WTC11 (cell line): Measurements from ENCODE around the gene SAP30BP. TPM values are rescaled to one million over a fixed set of nuclear protein-coding genes. Genes with fewer than 3 reads are reported as not detected.

Source experiments
- ATAC-seq: fragments of 200-7000 bp; cut with Tn5 transposase; 2 replicates; pipeline ENCODE4 v1.10.0; 2021; ENCODE audit warnings: mild to moderate bottlenecking, moderate library complexity
- CTCF ChIA-PET: fragments of 300-600 bp; sonication (Branson Sonifier 250); formaldehyde crosslinking; loops from one replicate; lab custom pipeline; 2021; ENCODE audit warnings: antibody characterized with exemption; lab: Charles Lee
- POLR2A ChIA-PET: fragments of 350-600 bp; sonication (Branson Sonifier 250); formaldehyde crosslinking; loops from one replicate; lab custom pipeline; 2021; ENCODE audit warnings: antibody characterized with exemption; lab: Charles Lee
- DNase-seq: peaks from one replicate; pipeline ENCODE4 v3.0.0; 2021; ENCODE audit warnings: low spot score
- H3K27ac Mint-ChIP-seq: 2 replicates; pipeline ENCODE4 v1.8.0; 2021; ENCODE audit warnings: mixed read lengths
- H3K27me3 Mint-ChIP-seq: 2 replicates; pipeline ENCODE4 v1.8.0; 2021; ENCODE audit warnings: low read depth, mild to moderate bottlenecking, moderate library complexity, mixed read lengths
- H3K36me3 Mint-ChIP-seq: 2 replicates; pipeline ENCODE4 v1.8.0; 2021; ENCODE audit warnings: mixed read lengths
- H3K4me1 Mint-ChIP-seq: 2 replicates; pipeline ENCODE4 v1.8.0; 2022; ENCODE audit warnings: mixed read lengths
- H3K4me3 Mint-ChIP-seq: 2 replicates; pipeline ENCODE4 v1.8.0; 2021; ENCODE audit warnings: mild to moderate bottlenecking, moderate library complexity, mixed read lengths
- H3K9me3 Mint-ChIP-seq: 2 replicates; pipeline ENCODE4 v1.8.0; 2021; ENCODE audit warnings: mixed read lengths
- AR ChIP-seq: fragments of 250-450 bp; sonication (Bioruptor Pico); IDR thresholded peaks from 2 replicates; pipeline ENCODE4 v1.9.0; 2021; ENCODE audit warnings: mild to moderate bottlenecking
- ATF1 ChIP-seq: sonication (generic); formaldehyde crosslinking; IDR thresholded peaks from 2 replicates; pipeline ENCODE4 v1.8.1; 2023; ENCODE audit warnings: mild to moderate bottlenecking, moderate library complexity, missing genetic modification reagents
- ATF2 ChIP-seq: sonication (generic); formaldehyde crosslinking; IDR thresholded peaks from 2 replicates; pipeline ENCODE4 v1.8.1; 2022; ENCODE audit warnings: low read depth, missing genetic modification reagents, borderline replicate concordance
- CBFB ChIP-seq: sonication (generic); formaldehyde crosslinking; IDR thresholded peaks from 2 replicates; pipeline ENCODE4 v1.8.1; 2022; ENCODE audit warnings: mild to moderate bottlenecking, low read depth, missing genetic modification reagents
- EMX1 ChIP-seq: fragments of 250-450 bp; sonication (Bioruptor Pico); IDR thresholded peaks from 2 replicates; pipeline ENCODE4 v1.8.0; 2021; ENCODE audit warnings: mild to moderate bottlenecking
- ESRRA ChIP-seq: sonication (generic); formaldehyde crosslinking; IDR thresholded peaks from 2 replicates; pipeline ENCODE4 v1.8.1; 2022; ENCODE audit warnings: mild to moderate bottlenecking, missing genetic modification reagents, borderline replicate concordance
- FOXP4 ChIP-seq: sonication (generic); formaldehyde crosslinking; IDR thresholded peaks from 2 replicates; pipeline ENCODE4 v1.8.0; 2022; ENCODE audit warnings: mild to moderate bottlenecking, missing genetic modification reagents
- HMGXB4 ChIP-seq: sonication (generic); formaldehyde crosslinking; IDR thresholded peaks from 2 replicates; pipeline ENCODE4 v1.8.1; 2023; ENCODE audit warnings: mild to moderate bottlenecking, moderate library complexity, missing genetic modification reagents
- JUN ChIP-seq: sonication (generic); formaldehyde crosslinking; IDR thresholded peaks from 2 replicates; pipeline ENCODE4 v1.8.0; 2023; ENCODE audit warnings: mild to moderate bottlenecking, missing genetic modification reagents
- MXD4 ChIP-seq: fragments of 250-450 bp; sonication (Bioruptor Pico); IDR thresholded peaks from 2 replicates; pipeline ENCODE4 v1.8.0; 2021; ENCODE audit warnings: mild to moderate bottlenecking, moderate library complexity, borderline replicate concordance
- NR2C2 ChIP-seq: sonication (generic); formaldehyde crosslinking; IDR thresholded peaks from 2 replicates; pipeline ENCODE4 v1.8.0; 2022; ENCODE audit warnings: mild to moderate bottlenecking, missing genetic modification reagents
- RORB ChIP-seq: fragments of 250-450 bp; sonication (Bioruptor Pico); IDR thresholded peaks from 2 replicates; pipeline ENCODE4 v1.9.0; 2021; ENCODE audit warnings: mild to moderate bottlenecking
- SMAD4 ChIP-seq: sonication (generic); formaldehyde crosslinking; IDR thresholded peaks from 2 replicates; pipeline ENCODE4 v1.8.0; 2022; ENCODE audit warnings: mild to moderate bottlenecking, missing genetic modification reagents
- TEAD4 ChIP-seq: sonication (generic); formaldehyde crosslinking; IDR thresholded peaks from 2 replicates; pipeline ENCODE4 v1.8.0; 2022; ENCODE audit warnings: mild to moderate bottlenecking, missing genetic modification reagents
- USF2 ChIP-seq: sonication (generic); formaldehyde crosslinking; IDR thresholded peaks from 2 replicates; pipeline ENCODE4 v1.8.1; 2023; ENCODE audit warnings: mild to moderate bottlenecking, missing genetic modification reagents, moderate library complexity
- ZNF232 ChIP-seq: sonication (generic); formaldehyde crosslinking; IDR thresholded peaks from 2 replicates; pipeline ENCODE4 v1.8.0; 2022; ENCODE audit warnings: mild to moderate bottlenecking, missing genetic modification reagents
- ZNF263 ChIP-seq: sonication (generic); formaldehyde crosslinking; IDR thresholded peaks from 2 replicates; pipeline ENCODE4 v1.8.1; 2022; ENCODE audit warnings: low read depth, mild to moderate bottlenecking, moderate library complexity, missing genetic modification reagents
- ZNF317 ChIP-seq: sonication (generic); formaldehyde crosslinking; IDR thresholded peaks from 2 replicates; pipeline ENCODE4 v1.8.1; 2023; ENCODE audit warnings: low read depth, mild to moderate bottlenecking, moderate library complexity, missing genetic modification reagents, borderline replicate concordance
- ZNF396 ChIP-seq: fragments of 250-450 bp; sonication (Bioruptor Pico); IDR thresholded peaks from 2 replicates; pipeline ENCODE4 v1.8.0; 2021; ENCODE audit warnings: mild to moderate bottlenecking, moderate library complexity, borderline replicate concordance
- ZNF416 ChIP-seq: fragments of 250-450 bp; sonication (Bioruptor Pico); IDR thresholded peaks from 2 replicates; pipeline ENCODE4 v1.9.0; 2021; ENCODE audit warnings: mild to moderate bottlenecking, inconsistent platforms
- ZNF423 ChIP-seq: fragments of 250-450 bp; sonication (Bioruptor Pico); IDR thresholded peaks from 2 replicates; pipeline ENCODE4 v2.1.2; 2022; ENCODE audit warnings: mild to moderate bottlenecking, moderate library complexity
- ZNF425 ChIP-seq: fragments of 250-450 bp; sonication (Bioruptor Pico); conservative IDR thresholded peaks from 2 replicates; pipeline ENCODE4 v1.9.0; 2021; ENCODE audit warnings: mild to moderate bottlenecking
- ZSCAN18 ChIP-seq: fragments of 250-450 bp; sonication (Bioruptor Pico); IDR thresholded peaks from 2 replicates; pipeline ENCODE4 v2.1.2; 2022; ENCODE audit warnings: mild to moderate bottlenecking, moderate library complexity
- total RNA-seq: library from RNA; stranded (reverse); gene quantifications from 3 replicates; pipeline ENCODE4 v1.2.3, GENCODE V29; 2021

The SAP30BP gene
- total RNA-seq, 1 experiment from 2014 or later, result 86.8 TPM

GRCh38 chr17:75703591-75703990, 36.5 kb downstream of the SAP30BP start (continued):
- no peak for TF ChIP-seq ZNF425 (CRISPR knock-in tag)
- no peak for TF ChIP-seq NR2C2 (CRISPR knock-in tag)
- no peak for TF ChIP-seq ATF1 (CRISPR knock-in tag)
- TF ChIP-seq MXD4 (CRISPR knock-in tag), result no peak
- no peak for TF ChIP-seq CBFB (CRISPR knock-in tag)
- TF ChIP-seq RORB (CRISPR knock-in tag), result no peak
- TF ChIP-seq EMX1 (CRISPR knock-in tag), result no peak
- no peak for TF ChIP-seq ZNF263 (CRISPR knock-in tag)

- POLR2A ChIA-PET, result no interaction called here
These were observed 38.1 kb downstream of the SAP30BP start for GRCh38 chr17:75704963-75705875.

More at GRCh38 chr17:75704963-75705875, 38.1 kb downstream of the SAP30BP start:
- H3K9me3 Mint-ChIP-seq, result no peaks in the 10 kb centered on the region
- TF ChIP-seq JUN, result no peak
- no peak for TF ChIP-seq ATF2 (CRISPR knock-in tag)
- no peak for TF ChIP-seq SMAD4 (CRISPR knock-in tag)
- no peak for TF ChIP-seq ZNF416
- no peak for TF ChIP-seq ZNF423 (CRISPR knock-in tag)
- TF ChIP-seq AR (CRISPR knock-in tag), result no peak
- no peak for TF ChIP-seq USF2 (CRISPR knock-in tag)
- no peak for TF ChIP-seq ZNF317 (CRISPR knock-in tag)
- no peak for TF ChIP-seq MXD4 (CRISPR knock-in tag)
- TF ChIP-seq ESRRA (CRISPR knock-in tag), result no peak
- TF ChIP-seq FOXP4 (CRISPR knock-in tag), result no peak
- no peak for TF ChIP-seq ZNF232 (CRISPR knock-in tag)
- TF ChIP-seq TEAD4 (CRISPR knock-in tag), result no peak
- no peak for TF ChIP-seq HMGXB4 (CRISPR knock-in tag)
- TF ChIP-seq ZSCAN18 (CRISPR knock-in tag), result no peak
- TF ChIP-seq ZNF396 (CRISPR knock-in tag), result no peak
- H3K36me3 Mint-ChIP-seq, result peaks cover 46% of the 10 kb centered on the region
- CTCF ChIA-PET, result interaction anchor here (0.9 to 1.9 kb wide), 3 partner anchors 43 to 104 kb away, joined by 3 to 12 read pairs (median 3); no protein-coding TSS in a partner anchor
- no peaks in the 10 kb centered on the region for H3K4me1 Mint-ChIP-seq
- no peak for DNase-seq
- no peak; the same call in 1 of the 2 replicates for ATAC-seq
- no peak overlapping the region for H3K4me3 Mint-ChIP-seq
- no peaks in the 10 kb centered on the region; the same call in 1 of the 2 replicates for H3K27me3 Mint-ChIP-seq
- no peak overlapping the region for H3K27ac Mint-ChIP-seq
